NT2/D1 (cell line): ENCODE results near the gene DNM3.

Experiments used
- SUZ12 ChIP-seq: IDR thresholded peaks from 2 replicates; pipeline ENCODE4 v1.6.1; 2011; ENCODE audit not compliant: insufficient read length, insufficient read depth; ENCODE audit errors: extremely low read depth
- YY1 ChIP-seq: IDR thresholded peaks from 2 replicates; pipeline ENCODE4 v1.6.1; 2011; ENCODE audit not compliant: insufficient read length, insufficient read depth
- ZNF274 ChIP-seq: IDR thresholded peaks from 2 replicates; pipeline ENCODE4 v1.6.1; 2011; ENCODE audit warnings: mild to moderate bottlenecking, low read depth, low read length

DNA sequence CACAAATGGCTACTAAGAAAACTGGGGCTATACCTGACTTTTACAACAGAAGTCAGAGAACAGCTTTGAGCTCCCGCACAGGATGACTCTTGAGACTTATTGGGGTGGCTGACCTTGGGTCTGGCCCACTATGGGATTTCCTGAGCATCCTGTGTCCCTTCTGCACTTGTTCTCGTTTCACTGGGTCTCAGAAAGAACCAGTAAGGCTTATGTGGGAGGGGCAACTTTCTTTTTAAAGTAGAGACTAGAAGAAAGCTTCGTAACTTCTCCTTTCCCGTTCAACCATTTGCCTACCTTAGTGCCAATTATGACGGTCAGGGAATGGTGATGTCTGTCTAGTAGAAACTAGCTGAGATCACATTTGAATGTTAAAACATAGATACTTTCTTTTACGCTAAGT is 519.7 kb downstream of the DNM3 start:
- no peak for TF ChIP-seq ZNF274
- no peak for TF ChIP-seq YY1
- TF ChIP-seq SUZ12 = no peak
